Kidney tubule cell (primary cell): ENCODE measurements around the gene POGLUT2.
A peak's percentile ranks its signal among the peaks of the same experiment; 100 is the strongest.

Experiments used
- DNase-seq: peaks from one replicate; pipeline ENCODE4 v3.0.0-alpha.2; 2018; ENCODE audit warnings: low spot score

POGLUT2 gene

GRCh38 chr13:102798581-102799425 is at the start of gene POGLUT2, which contains the start of gene BIVM:
Gene POGLUT2 (minus strand): TSS chr13:102798976. CDS start chr13:102798670, 306 bp downstream.
Gene BIVM (plus strand): TSS chr13:102799119. CDS start chr13:102807268, 8,149 bp downstream.
- peak; percentile 96 for DNase-seq

- peak; percentile 59 for DNase-seq
Measured at GRCh38 chr13:102847272-102848234, 48.8 kb upstream of the POGLUT2 start.

- peak; percentile 62 for DNase-seq
Measured at GRCh38 chr13:102846261-102847015, 47.7 kb upstream of the POGLUT2 start.

- peak; percentile 97 for DNase-seq
Measured at GRCh38 chr13:102845630-102846260, 47.0 kb upstream of the POGLUT2 start, which contains the start of gene ERCC5. Gene ERCC5 (plus strand): TSS chr13:102846032. CDS start chr13:102846267, 235 bp downstream.

- no peak for DNase-seq
Measured at GRCh38 chr13:102845289-102845629, 46.5 kb upstream of the POGLUT2 start.

- peak; percentile 2 for DNase-seq
Measured at GRCh38 chr13:102839462-102839861, 40.7 kb upstream of the POGLUT2 start.

GRCh38 chr13:102838982-102839381 is 40.2 kb upstream of the POGLUT2 start:
- DNase-seq = no peak

- DNase-seq = no peak
Measured at GRCh38 chr13:102838273-102838672, 39.5 kb upstream of the POGLUT2 start.

- DNase-seq = no peak
Measured at GRCh38 chr13:102836471-102836870, 37.7 kb upstream of the POGLUT2 start.

- DNase-seq = peak; percentile 18
Measured at GRCh38 chr13:102830646-102831045, 31.9 kb upstream of the POGLUT2 start.

GRCh38 chr13:102825921-102826706 is 27.3 kb upstream of the POGLUT2 start:
- DNase-seq = peak; percentile 93

- no peak for DNase-seq
Measured at GRCh38 chr13:102825400-102825799, 26.6 kb upstream of the POGLUT2 start.

- peak; percentile 95 for DNase-seq
Measured at GRCh38 chr13:102817907-102818306, 19.1 kb upstream of the POGLUT2 start.

- peak; percentile 56 for DNase-seq
Measured at GRCh38 chr13:102817241-102817640, 18.5 kb upstream of the POGLUT2 start.

GRCh38 chr13:102816708-102817107 is 17.9 kb upstream of the POGLUT2 start:
- DNase-seq = peak; percentile 80

GRCh38 chr13:102815788-102816187 is 17.0 kb upstream of the POGLUT2 start:
- no peak for DNase-seq

GRCh38 chr13:102814793-102815192 is 16.0 kb upstream of the POGLUT2 start:
- DNase-seq = no peak

- peak; percentile 10 for DNase-seq
Measured at GRCh38 chr13:102814025-102814607, 15.3 kb upstream of the POGLUT2 start.

GRCh38 chr13:102812611-102813287 is 14.0 kb upstream of the POGLUT2 start:
- peak; percentile 69 for DNase-seq
